ENCODE measurements around the gene SON.
"Not testable (repeated sequence)": the region's sequence is repeated elsewhere in the genome, so short reads cannot be mapped to it uniquely, and the experiment has no call there.

SON gene

GRCh38 chr21:33542640-33543504 lies at the start of gene SON:
SON (plus strand) TSS chr21:33543038; CDS start chr21:33543093, 55 bp downstream.
- DNase-seq (ENCODE audit: low read depth in 2 of 3, low spot score in 2 of 3): peak; percentile 67 to 94 (median 91)

GRCh38 chr21:33493756-33494155 lies 49.1 kb upstream of the SON start:
- no peak for DNase-seq (ENCODE audit: low read depth in 2 of 3, low spot score in 2 of 3)

DNA sequence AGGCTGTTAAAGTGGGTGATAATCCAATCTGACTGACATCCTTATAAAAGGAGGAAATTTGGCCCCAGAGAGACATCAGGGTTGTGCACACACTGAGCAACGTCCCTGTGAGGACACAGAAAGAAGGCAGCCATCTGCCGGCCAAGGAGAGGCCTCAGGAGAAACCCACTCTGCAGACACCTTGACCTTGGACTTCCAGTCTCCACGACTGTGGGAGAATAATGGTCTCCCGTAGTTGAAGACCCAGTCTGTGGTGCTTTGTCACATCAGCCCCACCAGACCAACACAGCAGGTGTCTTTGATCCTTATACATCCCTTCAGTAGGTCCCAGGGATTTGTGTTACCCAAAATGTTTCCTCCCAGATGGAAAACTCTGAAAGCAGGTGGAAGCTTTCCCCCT lies 47.1 kb upstream of the SON start:
- no peak for DNase-seq (ENCODE audit: low read depth in 2 of 3, low spot score in 2 of 3)

- DNase-seq (ENCODE audit: low read depth in 2 of 3, low spot score in 2 of 3): no peak
Observed at GRCh38 chr21:33496345-33496744, 46.5 kb upstream of the SON start.

GRCh38 chr21:33505833-33506232 lies 37.0 kb upstream of the SON start:
- DNase-seq (ENCODE audit: low read depth in 2 of 3, low spot score in 2 of 3): no peak

DNA sequence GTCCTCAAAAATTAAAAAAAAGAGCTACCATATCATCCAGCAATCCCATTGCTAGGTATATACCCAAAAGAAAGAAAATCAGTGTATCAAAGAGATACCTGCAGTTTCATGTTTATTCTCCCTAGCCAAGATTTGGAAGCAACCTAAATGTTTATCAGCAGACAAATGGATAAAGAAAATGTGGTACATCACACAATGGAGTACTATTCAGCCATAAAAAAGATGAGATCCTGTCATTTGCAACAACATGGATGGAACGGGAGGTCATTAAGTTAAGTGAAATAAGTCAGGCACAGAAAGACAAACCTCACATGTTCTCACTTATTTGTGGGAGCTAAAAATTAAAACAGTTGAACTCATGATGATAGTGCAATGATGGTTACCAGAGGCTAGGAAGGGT lies 35.8 kb upstream of the SON start:
- not testable (repeated sequence) for DNase-seq (ENCODE audit: low read depth in 2 of 3, low spot score in 2 of 3)

GRCh38 chr21:33510826-33511225 lies 32.0 kb upstream of the SON start:
- DNase-seq (ENCODE audit: low read depth in 2 of 3, low spot score in 2 of 3): no peak

- DNase-seq (ENCODE audit: low read depth in 2 of 3, low spot score in 2 of 3): no peak
Observed at GRCh38 chr21:33511639-33512038, 31.2 kb upstream of the SON start.

GRCh38 chr21:33512481-33512880 lies 30.4 kb upstream of the SON start:
- no peak for DNase-seq (ENCODE audit: low read depth in 2 of 3, low spot score in 2 of 3)

DNA sequence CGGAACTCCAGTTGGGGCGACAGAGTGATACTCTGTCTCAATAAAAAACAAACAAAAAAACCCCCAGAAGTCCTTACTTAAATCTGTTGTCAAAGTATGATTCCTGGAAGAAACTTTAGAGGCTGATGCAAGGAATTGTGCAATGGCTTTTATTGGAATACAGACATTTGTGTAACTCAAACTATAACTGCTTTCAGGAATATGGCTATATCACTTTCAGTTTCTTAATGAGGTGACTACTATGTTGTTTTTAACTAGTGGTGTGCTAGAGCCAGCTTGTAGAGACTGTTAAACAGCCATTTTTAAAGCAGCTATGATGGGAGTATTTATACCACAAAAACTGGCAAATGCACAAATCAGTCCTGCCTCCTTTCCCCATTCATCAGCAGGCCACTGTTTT lies 28.6 kb upstream of the SON start:
- DNase-seq (ENCODE audit: low read depth in 2 of 3, low spot score in 2 of 3): no peak

- no peak for DNase-seq (ENCODE audit: low read depth in 2 of 3, low spot score in 2 of 3)
Observed at GRCh38 chr21:33518899-33519298, 23.9 kb upstream of the SON start.

DNA sequence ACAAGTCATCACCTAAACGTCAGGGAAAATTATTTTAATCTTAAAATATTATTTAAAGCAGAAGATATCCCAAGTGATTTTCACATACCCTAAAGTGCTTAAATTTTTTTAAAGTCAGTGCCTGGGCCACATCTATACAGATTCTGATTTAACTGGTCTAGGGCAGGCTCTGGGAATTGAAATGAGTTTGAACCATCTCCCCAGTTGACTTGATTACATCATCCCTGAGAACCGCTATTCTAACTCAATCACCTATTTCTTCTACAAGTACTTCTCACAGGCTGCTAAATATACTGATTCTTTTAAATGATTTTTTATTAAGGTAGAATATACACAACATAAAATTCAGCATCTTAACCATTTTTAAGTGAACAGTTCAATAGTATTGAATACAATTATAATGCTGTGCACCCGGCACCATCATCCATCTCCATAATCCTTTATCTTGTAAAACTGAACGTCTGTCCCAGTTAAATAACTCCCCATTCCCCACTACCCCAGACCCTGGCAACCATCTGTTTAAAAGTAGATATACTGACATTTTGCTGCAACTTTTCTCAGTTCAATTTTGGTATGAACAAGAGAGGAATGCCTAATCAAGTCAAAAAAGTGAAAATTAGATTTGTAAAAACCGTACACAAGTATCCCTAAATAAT lies 20.4 kb upstream of the SON start:
- DNase-seq (ENCODE audit: low read depth in 2 of 3, low spot score in 2 of 3): no peak

DNA sequence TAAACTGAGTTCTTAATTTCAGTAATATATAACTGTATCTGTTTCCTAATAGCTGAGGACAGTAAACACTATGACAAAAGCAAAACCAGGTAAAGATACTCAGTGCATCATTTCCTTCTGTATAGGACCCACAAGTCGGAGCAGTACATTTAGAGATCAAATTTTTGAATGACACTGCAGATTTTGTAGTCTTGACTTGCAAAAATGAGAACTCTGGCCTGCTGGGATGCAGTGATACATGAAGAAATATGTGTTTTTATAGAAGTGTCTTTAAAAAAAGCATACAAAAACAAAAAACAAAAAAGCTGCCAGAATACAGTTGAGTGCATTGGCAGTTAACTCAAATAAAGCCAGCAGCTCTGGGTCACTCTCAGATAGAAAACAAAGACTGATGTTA lies 19.9 kb upstream of the SON start:
- no peak for DNase-seq (ENCODE audit: low read depth in 2 of 3, low spot score in 2 of 3)

- no peak for DNase-seq (ENCODE audit: low read depth in 2 of 3, low spot score in 2 of 3)
Observed at GRCh38 chr21:33531007-33531406, 11.8 kb upstream of the SON start.

DNA sequence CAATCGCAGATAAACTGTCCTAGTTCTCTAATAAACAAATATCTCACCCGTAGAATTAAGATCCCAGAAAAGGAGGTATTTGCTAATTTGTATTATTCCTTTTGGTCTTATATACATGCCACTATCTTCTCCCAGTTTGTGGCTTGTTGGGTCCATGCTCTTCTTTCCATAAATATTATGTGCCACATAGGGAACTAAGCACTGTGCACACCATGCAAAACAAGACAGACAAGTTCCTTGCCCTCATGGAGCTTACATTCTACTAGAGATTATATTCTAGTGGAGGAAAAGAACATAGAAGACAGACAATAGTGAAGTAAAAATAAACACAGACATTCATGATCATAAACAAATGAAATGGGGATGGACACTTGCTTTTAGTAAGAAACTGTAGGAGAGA lies 5.6 kb upstream of the SON start:
- DNase-seq (ENCODE audit: low read depth in 2 of 3, low spot score in 2 of 3): no peak

DNA sequence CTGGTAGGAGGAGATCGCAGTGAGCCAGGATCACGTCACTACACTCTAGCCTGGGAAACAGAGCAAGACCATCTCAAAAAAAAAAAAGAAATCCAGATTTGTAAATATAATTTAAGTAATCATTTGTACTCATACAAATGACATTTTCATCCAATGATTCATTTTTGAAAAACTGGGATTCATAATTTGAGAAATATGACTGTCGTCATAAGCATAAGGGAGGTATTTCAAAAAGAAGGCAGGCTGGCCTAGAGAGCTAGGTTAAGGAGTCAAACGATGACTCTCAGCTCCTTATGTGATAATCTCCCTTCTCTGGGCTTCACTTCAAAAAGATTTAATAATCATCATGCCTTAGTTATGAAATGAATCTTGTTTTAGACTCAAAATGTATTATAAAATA lies 3.2 kb upstream of the SON start:
- DNase-seq (ENCODE audit: low read depth in 2 of 3, low spot score in 2 of 3): no peak

DNA sequence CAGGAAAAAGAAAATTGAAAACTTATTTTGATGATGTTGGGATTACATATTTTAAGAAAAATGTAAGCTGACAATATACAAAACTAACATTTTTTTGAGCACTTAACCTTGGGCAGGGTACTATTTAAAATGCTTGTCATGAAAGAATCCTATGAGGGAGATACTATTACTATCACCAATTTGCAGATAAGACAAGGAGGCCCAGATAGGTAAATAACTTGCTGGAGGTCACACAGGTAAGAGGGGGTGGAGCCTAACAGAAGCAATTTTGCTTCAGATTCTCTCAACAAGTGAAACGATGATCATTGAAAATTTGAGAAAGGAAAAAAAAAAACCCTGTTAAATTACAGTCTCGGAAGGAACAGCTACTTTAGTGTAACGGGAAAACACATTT lies 2.1 kb upstream of the SON start:
- DNase-seq (ENCODE audit: low read depth in 2 of 3, low spot score in 2 of 3): no peak

- DNase-seq (ENCODE audit: low read depth in 2 of 3, low spot score in 2 of 3): no peak
Observed at GRCh38 chr21:33541105-33541711, 1.6 kb upstream of the SON start.

DNA sequence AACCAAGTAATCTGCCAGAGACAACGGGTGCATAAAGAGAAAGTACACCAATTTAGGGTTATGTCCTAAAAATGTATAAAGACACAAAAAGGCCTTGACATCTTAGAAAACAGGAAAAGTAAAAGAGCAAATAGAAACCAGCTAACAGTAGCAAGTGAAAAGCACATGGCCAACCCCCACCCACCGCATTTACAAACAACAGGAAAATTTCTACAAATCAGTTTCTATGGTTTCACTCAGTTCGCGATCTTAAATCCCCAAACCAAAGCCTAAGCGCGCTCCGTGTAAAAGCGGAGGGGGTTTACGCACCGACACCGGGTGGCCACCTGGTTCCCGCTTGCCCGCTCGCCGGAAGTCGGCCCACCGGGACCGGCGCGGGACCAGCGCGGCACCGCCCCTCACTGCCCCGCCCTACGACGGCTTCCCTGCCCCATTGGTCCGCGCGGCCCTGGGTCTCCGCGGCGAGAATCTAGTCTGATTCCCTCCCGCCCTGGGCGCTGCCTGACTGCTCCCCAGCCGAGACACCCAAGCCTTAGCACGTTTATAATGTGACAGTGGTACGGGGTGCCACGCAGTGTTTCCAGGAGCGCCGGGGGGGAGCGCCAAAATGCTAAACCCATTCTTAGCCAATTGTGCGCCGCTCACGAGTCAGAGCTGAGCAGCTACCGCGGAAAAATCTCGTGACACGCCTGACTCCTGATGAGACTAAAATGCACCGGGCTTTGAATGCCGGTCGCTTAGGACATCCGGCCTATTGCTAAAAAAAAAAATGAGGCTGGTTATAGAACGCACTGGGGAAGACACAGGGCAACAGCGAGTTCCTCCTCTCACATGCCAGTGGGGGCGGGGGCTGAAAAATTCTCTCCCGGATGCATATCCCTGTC lies 840 bp upstream of the SON start, which contains the start of gene GART:
Gene GART, minus strand, starts transcription at position 362 of the 884 bp plus-strand sequence. CDS start 2,802 bp downstream, outside the sequence.
- peak; percentile 56 to 78 (median 69) for DNase-seq (ENCODE audit: low read depth in 2 of 3, low spot score in 2 of 3)

DNA sequence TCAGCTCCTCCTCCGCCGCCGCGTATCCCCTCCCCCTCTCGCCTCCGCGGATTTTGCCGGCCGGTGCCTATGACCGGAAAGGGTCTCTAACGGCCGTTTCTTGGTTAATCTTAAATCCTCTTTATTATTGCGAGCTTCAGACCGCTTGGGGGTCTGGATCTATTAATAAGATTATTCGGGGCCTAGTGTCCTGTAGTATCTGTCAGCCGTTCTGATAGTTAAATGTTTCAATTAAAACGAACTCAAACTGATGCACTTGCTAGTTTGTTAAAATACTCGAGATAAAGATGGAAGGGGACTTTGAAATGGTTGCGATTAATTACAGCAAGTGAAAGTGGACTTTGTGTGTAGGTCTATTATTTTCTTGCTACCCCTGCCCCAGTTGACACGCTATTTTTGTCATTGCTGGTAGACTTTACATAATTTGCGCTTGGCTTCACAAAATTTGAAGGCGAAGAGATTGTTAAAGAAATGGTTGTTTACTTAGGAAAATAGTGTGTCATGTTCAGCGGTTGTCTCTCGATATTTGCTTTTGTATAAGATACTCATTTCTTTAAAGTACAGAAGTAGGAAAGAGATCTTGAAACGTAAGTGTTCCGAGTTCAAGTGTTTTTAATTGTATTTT lies 779 bp downstream of the SON start:
- peak in 2 of 3 experiments; percentile 52 to 61 for DNase-seq (ENCODE audit: low read depth in 2 of 3, low spot score in 2 of 3)
